HG02571 (cell line): ENCODE measurements around the gene RPGRIP1L.
"Not testable (repeated sequence)": the region's sequence is repeated elsewhere in the genome, so short reads cannot be mapped to it uniquely, and the experiment has no call there.

Experiments
- ATAC-seq: cut with Tn5 transposase; IDR thresholded peaks from one replicate; pipeline ENCODE4 v1.9.1; 2021; ENCODE audit warnings: mild to moderate bottlenecking, moderate library complexity; ENCODE audit not compliant: unreplicated experiment

Gene RPGRIP1L

DNA sequence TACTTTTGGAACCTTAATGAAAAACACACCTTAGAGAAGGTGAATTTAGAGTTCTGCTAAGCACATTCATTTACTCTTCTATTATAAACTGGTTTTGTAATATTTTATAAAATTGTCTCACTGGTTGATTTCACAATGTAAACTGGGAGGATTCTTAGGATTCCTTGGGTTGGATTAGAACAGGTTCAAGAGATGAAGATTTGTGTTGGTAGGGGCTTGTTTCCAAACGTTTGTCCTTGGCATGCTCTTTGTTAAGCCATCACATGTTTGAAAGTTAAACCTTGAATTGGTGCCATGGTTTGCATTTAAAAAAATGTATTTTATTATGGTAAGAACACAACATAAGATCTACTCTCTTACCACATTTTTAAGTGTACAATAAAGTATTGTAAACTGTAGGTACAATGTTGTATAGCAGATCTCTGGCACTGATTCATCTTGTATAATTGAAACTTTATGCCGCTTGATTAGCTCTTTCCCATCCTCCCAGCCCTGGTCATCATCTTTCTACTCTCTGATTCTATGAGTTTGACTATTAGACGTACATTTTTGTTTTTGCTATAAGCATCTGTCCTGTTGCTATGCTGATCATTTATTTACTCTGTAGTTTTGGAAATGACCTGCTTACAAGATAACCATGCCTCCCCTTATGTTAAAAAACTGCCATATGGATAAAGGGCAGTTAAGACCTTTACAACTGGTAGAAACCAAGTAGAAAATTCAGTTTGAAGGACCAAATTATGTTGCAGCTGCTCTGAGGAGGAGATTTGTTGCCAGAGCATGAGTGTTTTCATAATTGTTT lies 9.9 kb upstream of the RPGRIP1L start:
- ATAC-seq = no peak

DNA sequence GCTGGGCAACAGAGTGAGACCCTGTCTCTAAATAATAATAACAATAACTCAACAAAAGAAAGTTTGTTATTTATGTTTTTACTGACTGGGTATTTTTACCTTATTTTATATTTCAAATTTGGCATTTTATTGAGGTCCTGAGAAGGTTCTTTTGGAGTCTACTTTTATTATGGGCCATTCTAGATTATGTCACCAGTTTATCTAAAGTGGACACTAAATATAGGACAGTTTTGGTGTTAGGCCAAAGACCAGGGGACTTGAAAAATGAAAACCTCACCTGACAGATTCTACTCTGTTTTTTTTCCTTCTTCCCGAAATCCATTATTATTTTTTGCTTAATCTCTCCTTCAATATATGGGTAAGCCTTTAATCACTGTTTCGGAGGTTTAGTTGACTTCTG lies 8.4 kb upstream of the RPGRIP1L start:
- ATAC-seq = no peak

DNA sequence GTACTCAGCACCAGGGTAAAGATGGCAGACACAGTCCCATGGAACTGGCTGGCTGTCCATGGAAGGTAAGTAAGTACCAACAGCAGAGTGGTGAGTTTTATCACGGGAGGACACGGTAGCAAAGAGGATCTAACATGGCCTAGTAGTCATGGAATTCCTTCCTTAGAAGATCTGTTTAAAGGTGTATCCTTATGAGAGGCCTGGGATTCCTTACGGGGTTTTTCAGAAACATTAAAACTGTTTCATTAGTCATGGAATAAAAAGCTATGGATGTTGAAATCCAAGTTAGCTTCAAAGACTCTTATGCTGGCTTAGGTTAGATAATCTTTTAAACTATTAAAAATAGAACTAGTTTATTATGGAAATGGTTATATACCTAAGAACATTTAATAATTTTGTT lies 7.7 kb upstream of the RPGRIP1L start:
- no peak for ATAC-seq

DNA sequence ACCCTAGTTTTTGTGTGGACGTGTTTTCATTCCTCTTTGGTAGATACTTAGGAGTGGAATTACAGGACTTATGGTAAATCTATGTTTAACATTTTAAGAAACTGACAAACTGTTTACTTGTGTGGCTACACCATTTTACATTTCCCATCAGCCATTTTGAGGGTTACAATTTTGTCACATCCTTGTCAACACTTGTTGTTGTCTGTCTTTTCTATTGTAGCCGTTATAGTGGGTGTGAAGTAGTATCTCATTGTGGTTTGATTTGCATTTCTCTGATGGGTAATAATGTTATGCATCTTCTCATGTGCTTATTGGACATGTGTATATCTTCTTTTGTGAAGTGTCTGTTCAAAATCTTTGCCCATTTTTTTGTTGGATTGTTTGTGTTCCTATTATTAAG lies 4.8 kb upstream of the RPGRIP1L start:
- ATAC-seq = no peak

DNA sequence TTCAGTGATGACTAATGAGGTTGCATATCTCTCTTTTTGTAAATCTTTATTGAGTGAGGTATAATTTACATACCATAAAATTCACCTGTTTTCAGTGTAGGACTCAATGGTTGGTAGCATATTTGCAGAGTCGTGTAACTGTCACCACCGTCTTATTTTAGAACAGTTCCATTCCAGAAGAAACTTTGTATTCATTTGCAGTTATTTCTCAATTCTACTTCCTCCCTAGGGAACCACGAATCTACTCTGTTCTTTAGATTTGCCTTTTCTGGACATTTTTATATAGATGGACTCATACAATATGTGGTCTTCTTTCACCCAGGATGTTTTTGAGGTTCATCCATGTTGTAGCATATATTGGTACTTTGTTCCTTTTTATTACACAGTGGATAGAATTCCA lies 4.0 kb upstream of the RPGRIP1L start:
- no peak for ATAC-seq

DNA sequence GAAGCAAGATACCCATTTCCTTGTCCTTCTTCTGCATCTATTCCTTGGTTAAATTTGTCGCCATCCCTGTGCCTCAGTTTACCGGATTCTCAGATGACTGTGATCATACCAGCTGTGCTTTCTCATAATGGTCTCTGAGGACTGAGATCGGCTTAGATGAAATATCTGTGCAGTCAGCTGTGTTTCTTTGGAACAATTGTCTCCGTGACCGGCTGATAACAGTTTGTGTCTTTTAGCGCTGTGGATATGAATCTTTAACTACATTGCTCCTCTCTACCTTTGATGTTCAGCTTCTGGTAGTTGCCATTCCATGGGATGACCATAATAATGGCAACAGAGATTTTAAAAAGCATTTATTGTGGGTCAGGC lies 770 bp upstream of the RPGRIP1L start:
- no peak for ATAC-seq

DNA sequence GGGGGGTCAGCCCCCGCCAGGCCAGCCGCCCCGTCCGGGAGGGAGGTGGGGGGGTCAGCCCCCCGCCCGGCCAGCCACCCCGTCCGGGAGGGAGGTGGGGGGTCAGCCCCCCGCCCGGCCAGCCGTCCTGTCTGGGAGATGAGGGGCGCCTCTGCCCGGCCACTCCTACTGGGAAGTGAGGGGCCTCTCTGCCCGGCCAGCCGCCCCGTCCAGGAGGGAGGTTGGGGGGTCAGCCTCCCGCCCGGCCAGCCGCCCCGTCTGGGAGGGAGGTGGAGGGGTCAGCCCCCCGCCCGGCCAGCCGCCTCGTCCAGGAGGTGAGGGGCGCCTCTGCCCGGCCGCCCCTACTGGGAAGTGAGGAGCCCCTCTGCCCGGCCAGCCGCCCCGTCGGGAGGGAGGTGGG lies 5.4 kb downstream of the RPGRIP1L start:
- not testable (repeated sequence) for ATAC-seq

DNA sequence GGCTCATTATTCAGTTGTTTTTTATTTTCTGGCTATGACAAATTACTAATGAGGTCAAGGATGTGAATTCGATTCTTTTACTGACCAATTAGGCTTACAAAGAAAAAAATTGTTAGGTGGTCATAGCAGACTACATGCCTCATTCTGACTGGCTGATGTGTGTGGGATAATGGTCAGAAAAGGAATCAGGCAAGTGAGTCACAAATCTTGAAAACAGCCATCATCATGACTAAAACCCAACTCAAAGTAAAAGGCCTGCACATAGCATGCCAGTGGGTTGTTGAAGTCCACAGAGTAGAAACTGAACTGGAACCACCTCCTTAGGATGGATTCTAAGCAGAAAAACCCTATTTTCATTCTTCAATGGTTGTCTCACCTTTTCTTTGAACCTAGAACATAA lies 8.6 kb downstream of the RPGRIP1L start:
- ATAC-seq = no peak

DNA sequence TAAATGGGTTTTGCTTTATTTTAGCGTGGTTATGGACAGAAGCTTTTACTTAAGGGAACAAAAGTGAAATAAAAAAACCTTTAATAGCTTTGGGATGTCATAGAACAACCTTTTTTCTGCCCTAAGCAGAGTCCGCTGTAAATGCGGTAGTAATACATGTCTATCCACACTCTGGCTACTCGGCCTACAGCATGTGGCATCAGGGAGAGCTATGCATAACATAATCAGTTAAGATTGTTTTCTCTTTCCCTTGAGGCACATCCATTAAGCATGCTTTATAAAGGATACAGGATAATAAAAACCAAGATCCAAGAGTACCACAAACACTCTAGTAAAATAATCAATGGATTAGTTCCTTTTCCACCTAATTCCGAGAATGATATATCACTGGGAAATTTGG lies 10.3 kb downstream of the RPGRIP1L start:
- ATAC-seq = no peak

DNA sequence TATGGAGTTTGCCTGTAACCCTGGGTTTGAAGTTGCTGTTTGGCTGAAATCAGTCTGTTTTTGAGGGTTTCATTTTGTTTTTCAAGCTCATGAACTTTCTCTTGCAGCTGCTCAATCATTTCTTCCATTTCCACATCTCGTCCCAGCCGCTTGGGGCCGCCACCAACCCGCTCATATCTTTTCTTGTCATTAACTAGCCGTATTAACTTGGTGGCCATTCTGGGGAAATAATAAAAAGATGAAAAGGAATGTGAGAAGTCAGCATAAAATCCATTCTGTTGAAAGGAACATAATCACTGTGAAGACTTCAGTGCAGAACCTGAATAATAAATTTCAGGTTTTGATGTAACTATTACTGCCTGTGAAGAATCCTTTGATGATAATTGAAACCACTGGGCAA lies 11.5 kb downstream of the RPGRIP1L start:
- no peak for ATAC-seq

DNA sequence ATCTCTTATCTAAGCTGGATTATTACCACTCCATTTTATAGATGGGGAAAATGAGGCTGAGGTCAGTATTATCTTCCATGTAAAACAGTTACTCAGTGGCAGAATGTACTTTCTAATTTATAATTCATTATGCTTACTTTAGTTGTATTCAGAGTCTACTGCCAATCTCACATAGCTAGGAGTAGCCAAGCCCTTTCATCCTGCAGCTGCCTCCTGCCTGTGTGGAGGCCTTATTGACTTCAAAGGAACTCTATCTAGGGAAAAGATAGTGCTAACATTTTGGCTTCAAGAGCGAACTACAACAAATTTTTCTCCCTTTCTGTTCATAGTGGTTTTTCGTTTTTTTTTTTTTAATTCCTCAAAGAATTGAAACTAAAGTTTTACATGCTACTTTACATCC lies 12.9 kb downstream of the RPGRIP1L start:
- ATAC-seq = no peak

DNA sequence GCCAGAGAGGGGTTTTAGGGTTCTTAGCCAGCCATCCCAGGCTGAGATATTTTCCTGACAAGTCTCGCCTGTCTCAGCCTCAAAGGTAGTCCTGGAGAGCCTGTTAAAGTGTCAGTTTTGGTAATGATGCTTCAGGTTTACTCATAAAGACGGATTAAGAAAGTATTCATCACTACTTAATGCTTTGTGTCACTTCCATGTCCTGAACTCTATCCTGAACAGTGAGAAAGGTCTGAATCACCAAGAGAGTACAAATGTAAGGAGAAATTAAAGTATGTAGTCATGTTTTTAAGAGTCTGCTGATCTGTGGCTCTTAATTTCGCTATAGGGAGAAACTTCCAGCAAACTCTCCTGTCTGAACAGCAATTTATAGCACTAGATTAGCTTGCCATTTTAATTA lies 14.0 kb downstream of the RPGRIP1L start:
- no peak for ATAC-seq

DNA sequence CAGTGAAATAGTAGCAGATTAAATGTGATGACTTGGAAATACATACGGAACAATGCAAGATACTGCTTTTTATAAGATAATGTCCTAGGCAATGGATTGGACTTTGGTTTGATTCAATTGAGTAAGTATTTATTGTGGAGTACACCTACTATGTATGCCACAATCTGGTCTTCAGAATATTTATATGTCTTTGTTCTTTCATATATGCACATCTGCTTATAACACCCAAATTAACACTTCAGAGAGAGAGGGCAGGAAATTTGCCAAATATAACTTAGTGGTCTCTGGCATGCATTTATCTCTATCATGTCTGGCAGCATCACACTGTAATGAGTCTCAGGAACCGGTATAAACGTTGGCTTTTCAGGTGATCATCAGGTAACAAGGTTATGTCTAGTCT lies 16.9 kb downstream of the RPGRIP1L start:
- no peak for ATAC-seq

DNA sequence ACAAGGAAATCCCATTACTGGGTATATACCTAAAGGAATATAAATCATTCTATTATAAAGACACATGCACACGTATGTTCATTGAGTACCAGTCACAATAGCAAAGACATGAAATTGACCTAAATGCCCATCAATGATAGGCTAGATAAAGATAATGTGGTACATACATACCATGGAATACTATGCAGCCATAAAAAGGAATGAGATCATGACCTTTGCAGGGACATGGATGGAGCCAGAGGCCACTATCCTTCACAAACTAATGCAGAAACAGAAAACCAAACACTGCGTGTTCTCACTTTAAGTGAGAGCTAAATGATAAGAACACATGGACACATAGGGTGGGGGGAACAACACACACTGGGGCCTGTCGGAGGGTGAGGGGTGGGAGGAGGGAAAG lies 18.3 kb downstream of the RPGRIP1L start:
- ATAC-seq = not testable (repeated sequence)

DNA sequence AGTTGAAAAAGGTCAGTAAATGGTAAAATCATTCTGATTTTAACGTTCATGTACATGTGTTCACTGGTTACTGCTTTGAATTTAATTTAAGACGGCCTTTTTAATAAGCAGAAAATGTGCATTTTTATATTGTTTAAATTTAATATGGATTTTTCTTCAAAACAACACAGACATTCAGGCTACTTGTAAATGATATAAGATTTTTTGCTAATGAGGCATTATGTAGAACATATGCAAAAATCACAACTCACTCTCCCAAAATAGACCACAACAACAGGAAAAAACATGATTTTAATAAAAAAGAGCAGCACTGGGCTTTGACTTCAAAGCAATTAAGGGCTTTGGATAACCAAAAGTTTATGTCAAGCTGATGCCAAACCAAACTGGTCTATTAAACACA lies 22.3 kb downstream of the RPGRIP1L start:
- no peak for ATAC-seq

DNA sequence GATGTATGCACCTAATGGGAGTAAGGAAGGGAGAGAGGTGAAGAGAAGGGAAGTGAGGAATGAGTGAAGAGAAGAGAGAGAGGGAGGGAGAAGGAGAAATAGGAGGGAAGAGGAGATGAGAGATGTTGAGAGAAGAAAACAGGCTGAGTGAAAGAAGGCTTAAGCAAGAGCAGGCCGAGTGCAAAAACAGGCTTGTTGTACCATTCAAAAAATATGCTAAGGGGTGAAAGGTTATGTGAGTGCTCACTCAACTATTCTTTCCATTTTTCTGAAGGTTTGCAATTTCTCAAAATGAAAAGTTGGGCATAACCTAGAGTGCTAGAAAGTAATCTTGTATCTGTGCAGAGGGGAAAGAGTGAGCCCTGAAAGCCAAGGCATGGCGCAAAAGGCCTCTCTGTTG lies 22.9 kb downstream of the RPGRIP1L start:
- ATAC-seq = no peak

DNA sequence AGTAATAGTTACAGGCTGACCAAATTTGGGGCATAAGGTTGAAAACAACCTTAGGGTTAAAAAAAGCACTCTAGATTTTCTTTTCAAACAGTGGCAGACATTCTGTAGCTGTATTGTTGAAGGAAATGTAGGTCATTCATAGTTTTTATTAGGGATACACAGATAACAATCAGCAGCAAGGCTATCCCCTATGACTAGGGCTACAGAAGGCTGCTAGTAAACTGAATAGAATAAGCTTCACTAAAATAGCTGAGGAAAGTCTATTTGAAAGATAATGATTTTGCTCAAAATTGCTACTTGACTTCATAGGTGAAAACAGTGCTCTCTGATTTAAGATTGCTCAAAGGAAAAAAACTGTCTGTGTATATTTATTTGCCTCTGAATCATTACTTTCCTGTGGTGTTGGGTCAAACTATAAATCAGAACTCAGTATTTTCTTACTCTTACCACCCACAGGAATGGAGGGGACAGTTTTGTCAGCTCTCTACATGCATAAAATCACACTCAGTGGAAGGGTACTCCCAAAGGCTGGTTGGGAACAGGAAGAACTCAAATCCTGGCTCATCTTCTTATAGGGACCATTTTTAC lies 24.8 kb downstream of the RPGRIP1L start:
- no peak for ATAC-seq

DNA sequence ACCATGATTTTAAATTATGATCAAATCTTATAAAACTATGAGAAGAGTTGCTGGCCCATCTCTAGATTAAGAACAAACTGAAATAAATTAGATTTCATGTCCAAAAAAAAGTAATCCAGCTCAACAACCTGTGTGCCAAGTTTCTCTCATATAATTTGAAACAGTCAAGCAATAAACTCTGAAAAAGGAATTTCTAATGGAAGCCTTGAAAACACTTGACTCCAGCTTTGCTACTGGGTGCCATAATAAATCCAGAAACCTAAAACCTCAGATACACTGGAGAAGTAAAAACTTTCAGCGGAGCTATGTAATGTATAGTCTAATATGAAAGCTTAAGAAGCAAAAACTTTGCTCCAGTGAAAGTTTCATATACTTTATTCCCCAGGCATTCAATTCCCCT lies 25.5 kb downstream of the RPGRIP1L start:
- no peak for ATAC-seq

DNA sequence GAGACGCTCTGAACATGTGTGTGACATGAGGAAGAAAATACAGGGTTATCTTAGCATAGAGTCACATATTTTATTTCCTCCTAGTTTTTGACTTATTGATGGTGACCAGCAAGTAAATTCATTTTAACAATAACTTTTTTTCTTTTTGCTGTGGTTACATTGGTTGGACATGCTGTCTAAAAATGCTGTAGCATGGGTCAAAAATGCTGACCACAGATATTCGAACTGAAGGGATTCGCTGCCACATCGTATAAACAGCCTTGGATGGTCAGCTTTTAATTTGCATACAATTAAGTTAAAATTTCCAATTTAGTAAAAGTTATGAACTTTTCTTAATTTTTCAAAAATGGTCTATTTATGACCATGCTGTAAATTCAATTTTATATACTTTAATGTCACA lies 30.5 kb downstream of the RPGRIP1L start:
- no peak for ATAC-seq

DNA sequence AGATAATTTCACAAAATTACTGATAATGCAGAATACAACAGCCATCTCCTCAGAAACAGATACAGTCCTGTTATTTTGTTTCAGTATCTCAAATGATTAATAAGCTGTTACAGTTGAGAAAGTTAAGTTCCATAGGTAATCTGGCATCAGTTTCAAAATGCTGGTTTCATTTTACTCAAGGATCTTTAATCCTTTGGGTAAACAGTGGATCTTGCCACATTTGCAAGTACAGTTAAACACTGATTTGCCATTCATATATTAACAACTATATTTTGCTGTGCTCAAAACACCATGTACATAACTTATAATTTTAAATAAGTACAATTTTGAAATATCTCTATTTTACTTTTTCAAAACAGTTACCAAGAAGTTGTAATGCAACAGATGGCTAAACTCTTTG lies 31.2 kb downstream of the RPGRIP1L start:
- ATAC-seq = no peak

DNA sequence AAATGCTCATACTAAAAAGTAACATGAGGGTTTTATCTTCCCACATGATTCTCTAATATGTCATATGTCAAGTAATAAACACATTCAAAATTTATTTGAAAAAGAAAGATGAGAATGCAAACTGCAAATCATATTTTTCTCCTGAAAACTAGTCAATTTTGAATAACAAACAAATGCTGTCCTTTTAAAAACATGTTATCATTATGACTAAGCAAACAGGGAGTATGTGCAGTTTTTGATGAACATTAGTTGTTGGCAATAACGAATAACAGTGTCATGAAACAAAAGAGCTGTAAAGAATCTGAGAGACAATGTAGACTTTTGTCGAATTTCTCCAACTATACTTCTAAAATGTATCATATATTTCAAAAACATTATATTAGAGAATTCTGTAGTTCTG lies 34.8 kb downstream of the RPGRIP1L start:
- no peak for ATAC-seq

DNA sequence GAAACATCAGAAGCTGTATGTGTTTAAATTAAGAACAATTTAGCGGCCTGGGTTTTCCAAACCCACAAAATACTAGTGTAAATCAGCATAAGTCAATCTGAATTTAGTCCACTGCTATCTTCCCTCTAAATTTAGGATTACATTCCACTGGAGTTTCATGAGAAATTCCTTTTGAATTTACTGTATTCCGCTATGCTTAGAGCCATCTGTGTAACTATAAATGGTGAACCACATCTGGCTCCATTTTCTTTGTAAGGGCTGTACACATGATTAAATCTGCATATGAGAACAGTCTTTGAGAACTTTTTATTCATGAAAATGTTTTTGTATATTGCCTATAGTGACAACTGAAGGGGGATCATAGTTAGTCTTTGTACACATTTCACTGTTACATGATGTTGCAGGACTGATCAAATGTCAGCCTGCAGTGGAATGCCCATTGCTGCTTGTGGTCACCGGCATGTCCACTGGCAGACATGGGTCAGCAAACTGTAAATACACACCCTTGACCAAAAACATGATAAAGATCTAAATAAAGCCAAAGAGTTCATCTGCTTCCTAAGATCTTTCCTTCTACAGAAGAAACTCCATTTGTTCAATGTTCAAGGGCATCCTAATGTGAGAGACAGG lies 36.8 kb downstream of the RPGRIP1L start:
- no peak for ATAC-seq
